ENCODE measurements around the gene EDN1.

The EDN1 gene

DNA sequence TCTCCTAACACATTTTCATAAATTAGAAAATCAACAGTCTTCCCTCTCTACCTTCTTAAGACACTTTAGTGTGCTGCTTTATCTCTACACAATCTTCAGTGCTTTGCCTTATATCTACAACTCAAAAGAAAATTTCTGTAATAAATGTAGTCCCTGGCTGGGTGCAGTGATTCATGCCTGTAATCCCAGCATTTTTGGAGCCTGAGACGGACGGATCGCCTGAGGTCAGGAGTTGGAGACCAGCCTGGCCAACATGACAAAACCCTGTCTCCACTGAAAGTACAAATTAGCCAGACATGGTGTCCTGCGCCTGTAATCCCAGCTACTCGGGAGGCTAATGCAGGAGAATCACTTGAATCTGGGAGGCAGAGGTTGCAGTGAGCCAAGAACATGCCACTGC lies 9.7 kb upstream of the EDN1 start:
- no peak overlapping the region for H3K9ac ChIP-seq
- H3K27me3 ChIP-seq (ENCODE audit: insufficient read depth, low read depth), result no peaks in the 10 kb centered on the region
- no peaks in the 10 kb centered on the region for H3K79me2 ChIP-seq (ENCODE audit: insufficient read depth, low read depth)
- H3K4me2 ChIP-seq, result no peak overlapping the region
- no peak overlapping the region for H3K27ac ChIP-seq
- no peaks in the 10 kb centered on the region for H3K36me3 ChIP-seq (ENCODE audit: insufficient read depth)
- H2AFZ ChIP-seq (ENCODE audit: low read depth), result no peak overlapping the region
- TF ChIP-seq CTCF (conservative IDR thresholded peaks at IDR 0.05; ENCODE audit: low read depth, low read length), result no peak
- H3K4me3 ChIP-seq (IDR thresholded peaks at IDR 0.05; ENCODE audit: insufficient read depth, low read depth, low read length), result no peak overlapping the region
- no peaks in the 10 kb centered on the region for H3K4me1 ChIP-seq (ENCODE audit: low read depth, poor library complexity, severe bottlenecking)
- no peaks in the 10 kb centered on the region for H4K20me1 ChIP-seq (ENCODE audit: insufficient read depth)

DNA sequence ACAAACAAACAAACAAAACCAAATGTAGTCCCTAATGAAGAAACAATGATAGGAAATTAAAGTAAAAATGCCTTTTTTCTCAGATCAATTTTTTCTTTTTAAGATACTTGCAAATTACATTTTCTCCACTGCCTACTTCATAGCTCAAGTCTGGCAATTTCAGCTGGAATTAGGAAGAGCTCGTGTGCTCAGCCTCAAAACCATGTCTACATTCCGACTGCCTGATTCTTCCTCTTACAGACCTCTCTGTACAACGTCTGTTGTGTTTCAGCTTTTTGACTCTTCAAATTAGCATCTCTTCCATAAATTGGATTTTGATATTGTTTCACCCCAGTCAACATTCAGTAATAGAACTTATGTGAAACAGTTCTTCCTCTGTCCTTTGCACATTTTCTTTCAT lies 9.3 kb upstream of the EDN1 start:
- Histone ChIP-seq H3K4me3 (IDR thresholded peaks at IDR 0.05; ENCODE audit: insufficient read depth, low read depth, low read length) (no peak overlapping the region), H4K20me1 (ENCODE audit: insufficient read depth) (no peaks in the 10 kb centered on the region), H3K36me3 (ENCODE audit: insufficient read depth) (no peaks in the 10 kb centered on the region), H3K27me3 (ENCODE audit: insufficient read depth, low read depth) (no peaks in the 10 kb centered on the region), H3K4me1 (ENCODE audit: low read depth, poor library complexity, severe bottlenecking) (no peaks in the 10 kb centered on the region), H2AFZ (ENCODE audit: low read depth) (no peak overlapping the region), H3K79me2 (ENCODE audit: insufficient read depth, low read depth) (no peaks in the 10 kb centered on the region), H3K9ac (no peak overlapping the region), H3K27ac (no peak overlapping the region), H3K4me2 (no peak overlapping the region)
- no peak for TF ChIP-seq CTCF (conservative IDR thresholded peaks at IDR 0.05; ENCODE audit: low read depth, low read length)

DNA sequence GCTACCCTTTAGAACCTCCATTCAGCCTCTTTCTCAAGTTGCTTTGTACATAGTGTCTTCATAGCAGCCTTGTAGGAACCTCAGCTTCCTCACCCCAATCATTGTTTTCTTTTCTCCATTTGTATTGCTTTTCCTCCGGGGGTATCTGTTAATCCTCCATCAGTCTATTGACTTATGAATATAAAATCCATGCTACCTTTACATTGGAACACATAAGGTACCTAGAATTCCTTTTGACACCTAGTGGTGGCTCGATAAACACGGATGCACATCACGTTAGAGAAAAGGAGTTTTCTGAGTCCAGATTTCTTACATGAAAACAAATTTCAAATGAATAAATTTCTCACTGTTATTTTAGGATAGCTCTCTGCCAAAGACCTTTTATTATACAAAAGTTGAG lies 6.3 kb upstream of the EDN1 start:
- Histone ChIP-seq H3K9ac (no peak overlapping the region), H4K20me1 (ENCODE audit: insufficient read depth) (no peaks in the 10 kb centered on the region), H3K27ac (no peak overlapping the region), H3K27me3 (ENCODE audit: insufficient read depth, low read depth) (no peaks in the 10 kb centered on the region), H3K4me1 (ENCODE audit: low read depth, poor library complexity, severe bottlenecking) (no peaks in the 10 kb centered on the region), H3K4me3 (IDR thresholded peaks at IDR 0.05; ENCODE audit: insufficient read depth, low read depth, low read length) (no peak overlapping the region), H3K79me2 (ENCODE audit: insufficient read depth, low read depth) (no peaks in the 10 kb centered on the region), H2AFZ (ENCODE audit: low read depth) (no peak overlapping the region), H3K36me3 (ENCODE audit: insufficient read depth) (no peaks in the 10 kb centered on the region), H3K4me2 (no peak overlapping the region)
- no peak for TF ChIP-seq CTCF (conservative IDR thresholded peaks at IDR 0.05; ENCODE audit: low read depth, low read length)

DNA sequence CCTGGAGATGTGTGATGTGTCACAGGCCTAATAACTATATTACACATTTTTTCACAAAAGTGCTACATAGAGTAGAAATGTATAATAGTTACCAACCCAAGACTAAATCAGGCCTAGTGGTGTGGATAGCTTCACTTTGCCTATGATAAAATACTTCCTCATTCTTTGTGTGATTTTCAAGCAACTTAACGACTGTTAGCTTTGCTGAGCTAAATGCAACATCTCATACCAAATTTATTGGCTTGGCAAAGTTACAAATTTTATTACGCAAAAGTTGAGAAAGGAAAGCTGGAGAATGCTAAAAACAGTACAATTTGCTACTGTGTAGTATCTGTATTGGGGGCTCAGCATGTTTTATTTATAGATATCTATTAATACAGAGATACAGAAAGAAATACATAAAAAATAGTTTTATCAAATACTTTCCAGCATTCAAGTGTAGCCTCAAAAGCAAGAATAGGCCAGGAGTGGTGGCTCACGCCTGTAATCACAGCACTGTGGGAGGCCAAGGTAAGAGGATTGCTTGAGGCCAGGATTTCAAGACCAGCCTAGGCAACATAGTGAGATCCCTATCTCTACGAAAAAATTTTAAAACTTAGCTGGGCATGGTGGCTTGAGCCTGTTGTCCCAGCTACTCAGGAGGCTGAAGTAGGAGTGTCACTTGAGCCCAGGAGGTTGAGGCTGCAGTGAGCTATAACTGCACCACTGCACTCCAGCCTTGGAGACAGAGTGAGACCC lies 3.6 kb upstream of the EDN1 start:
- Histone ChIP-seq H3K4me1 (ENCODE audit: low read depth, poor library complexity, severe bottlenecking) (peaks cover 6% of the 10 kb centered on the region), H3K4me2 (no peak overlapping the region), H2AFZ (ENCODE audit: low read depth) (no peak overlapping the region), H3K9ac (no peak overlapping the region), H3K27ac (no peak overlapping the region), H3K27me3 (ENCODE audit: insufficient read depth, low read depth) (no peaks in the 10 kb centered on the region), H4K20me1 (ENCODE audit: insufficient read depth) (no peaks in the 10 kb centered on the region), H3K79me2 (ENCODE audit: insufficient read depth, low read depth) (no peaks in the 10 kb centered on the region), H3K4me3 (IDR thresholded peaks at IDR 0.05; ENCODE audit: insufficient read depth, low read depth, low read length) (no peak overlapping the region), H3K36me3 (ENCODE audit: insufficient read depth) (no peaks in the 10 kb centered on the region)
- TF ChIP-seq CTCF (conservative IDR thresholded peaks at IDR 0.05; ENCODE audit: low read depth, low read length), result no peak
